Spleen (tissue), 11 donors: ENCODE data around the gene MPDU1. TPM values are rescaled to one million over a fixed set of nuclear protein-coding genes. Genes with fewer than 3 reads are reported as not detected.

Experiments
- DNase-seq: peaks from one replicate; pipeline ENCODE4 v3.0.0-alpha.2; 2020
- H3K27ac ChIP-seq, 8 donors: fragments of 200-600 bp; sonication (generic) in 7 of 8; 1 replicate in 4 of 8; 2 replicates in 4 of 8; pipeline versions ENCODE4 v1.5.0 to v1.8.0; 2016 to 2021; ENCODE audit warnings: inconsistent platforms in 4 of 8, mild to moderate bottlenecking in 4 of 8, moderate library complexity in 1 of 8
- H3K27me3 ChIP-seq, 7 donors: fragments of 200-600 bp; sonication (generic) in 6 of 7; replicated peaks in 1 of 7; 1 replicate in 4 of 7; 2 replicates in 3 of 7; pipeline versions ENCODE4 v1.5.0 to v1.8.0; 2016 to 2021; ENCODE audit warnings: inconsistent platforms in 3 of 7, mild to moderate bottlenecking in 1 of 7
- H3K36me3 ChIP-seq, 6 donors: fragments of 200-600 bp; sonication (generic) in 5 of 6; 1 replicate in 4 of 6; 2 replicates in 2 of 6; pipeline versions ENCODE4 v1.5.0 to v1.8.0; 2016 to 2021; ENCODE audit warnings: inconsistent platforms in 2 of 6
- H3K4me1 ChIP-seq, 6 donors: fragments of 200-600 bp; sonication (generic) in 5 of 6; 1 replicate in 3 of 6; 2 replicates in 3 of 6; pipeline versions ENCODE4 v1.5.0 to v1.8.0; 2016 to 2021; ENCODE audit warnings: inconsistent platforms in 3 of 6
- H3K4me3 ChIP-seq, 8 donors: fragments of 200-600 bp; sonication (generic) in 7 of 8; 1 replicate in 4 of 8; 2 replicates in 4 of 8; pipeline versions ENCODE4 v1.5.0 to v1.8.0; 2016 to 2021; ENCODE audit warnings: inconsistent platforms in 4 of 8, mild to moderate bottlenecking in 4 of 8, moderate library complexity in 2 of 8
- H3K9me3 ChIP-seq, 8 donors: fragments of 200-600 bp; sonication (generic) in 7 of 8; 1 replicate in 4 of 8; 2 replicates in 4 of 8; pipeline versions ENCODE4 v1.5.0 to v1.8.0; 2016 to 2021; ENCODE audit warnings: inconsistent platforms in 4 of 8
- POLR2A ChIP-seq, 3 donors: fragments of 450-650 bp; IDR thresholded peaks; one replicate each; pipeline ENCODE4 v1.5.1; 2017; ENCODE audit warnings: antibody characterized with exemption in 3 of 3, mild to moderate bottlenecking in 1 of 3
- POLR2AphosphoS5 ChIP-seq, 3 donors: sonication (generic); formaldehyde crosslinking; IDR thresholded peaks; one replicate each; pipeline ENCODE4 v1.5.1; 2017; ENCODE audit warnings: antibody characterized with exemption in 3 of 3
- WGBS, 5 donors: extraction: QIAGEN DNeasy Blood & Tissue Kit in 3 of 5; methylation state at CpG; one replicate each; pipeline versions ENCODE4 v1.1.5 to v1.1.7; 2013 to 2018; 5-methylcytosine and 5-hydroxymethylcytosine counted together
- intact Hi-C: fragments of 100-400 bp; cut with DNase I; formaldehyde crosslinking; loops from one replicate; pipeline ENCODE4 v1.15.0; 2023; ENCODE audit warnings: low total_unique reads
- polyA plus RNA-seq, 3 donors: library from polyadenylated mRNA; stranded (reverse); fragments of 200-250 nt; gene quantifications; one replicate each; pipeline ENCODE4 v1.2.1, GENCODE V29; 2013
- total RNA-seq, 7 donors: library from RNA; depleted of rRNA in 3 of 7; stranded (reverse); fragments of >200 nt in 3 of 7; fragmentation: NEBNext Ultra II Directional in 4 of 7; extraction: Animal tissue kit (Norgen Biotek cat#: 25700) in 4 of 7; gene quantifications; one replicate each; pipeline versions ENCODE4 v1.1.0 to v1.2.1, GENCODE V29; 2016 to 2021
- TF ChIP-seq, protein P1 (sequence below), 11 experiments: fragments of 200-600 bp in 7 of 11; fragments of 450-650 bp in 4 of 11; sonication (generic) in 4 of 11; IDR thresholded peaks in 8 of 11; conservative IDR thresholded peaks in 3 of 11; 1 replicate in 7 of 11; 2 replicates in 4 of 11; pipeline versions ENCODE4 v1.4.0 to v1.8.0; 2016 to 2021; ENCODE audit warnings: antibody characterized with exemption in 11 of 11, inconsistent platforms in 4 of 11, mild to moderate bottlenecking in 1 of 11
- donor health status: healthy with polysubstance abuse.
- donor health status: DM: no; HTN: no; CAD: no; lungs with moderate emphysema.
- donor health status: DM: no; HTN: no; CAD: no.
- donor health status: Bipolar disorder and iron deficiency.
- donor health status: healthy.
- donor health status: DM: no; HTN: no; CAD: no.
- donor health status: DM: yes; HTN: yes; CAD: no.

The MPDU1 gene
- total and polyA plus RNA-seq, 10 donors, result 35.5 to 163 (median 55.4) TPM

- peak overlapping the region in 1 of 8 donors; percentile 94 for H3K4me3 ChIP-seq
- H3K4me1 ChIP-seq, result peaks cover 41 to 87% (median 84%) of the 10 kb centered on the region in 6 donors
- intact Hi-C loops, result loop anchor here (10.0 kb wide), 1 partner anchor 231 kb away; no protein-coding TSS in a partner anchor
Measured at GRCh38 chr17:7575959-7576358, 7.7 kb upstream of the MPDU1 start.

DNA sequence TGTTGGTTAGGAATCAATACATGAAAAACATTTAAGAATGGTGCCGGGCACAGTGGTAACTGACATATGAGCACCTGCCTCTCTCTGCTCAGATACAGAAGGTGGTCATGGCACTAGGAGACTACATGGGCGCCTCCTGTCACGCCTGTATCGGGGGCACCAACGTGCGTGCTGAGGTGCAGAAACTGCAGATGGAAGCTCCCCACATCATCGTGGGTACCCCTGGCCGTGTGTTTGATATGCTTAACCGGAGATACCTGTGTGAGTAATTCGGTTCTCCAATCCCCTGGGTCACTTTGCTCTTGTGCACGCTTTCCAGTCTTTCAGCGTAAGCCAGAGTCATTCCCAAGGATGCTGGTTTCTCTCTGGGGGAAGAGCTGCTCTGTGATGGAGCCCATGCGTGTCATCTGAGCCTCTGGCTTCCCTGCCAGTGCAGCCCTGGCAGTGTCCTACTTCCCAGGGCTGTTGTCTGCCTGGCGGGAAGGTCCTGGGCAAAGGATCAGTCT is 7.2 kb upstream of the MPDU1 start:
- Histone ChIP-seq H3K36me3 (peaks cover 15 to 69% (median 55%) of the 10 kb centered on the region in 6 donors), H3K9me3 (no peaks in the 10 kb centered on the region), H3K27ac (peak overlapping the region in 1 of 8 donors; percentile 99), H3K4me1 (peaks cover 44 to 87% (median 85%) of the 10 kb centered on the region in 6 donors), H3K4me3 (no peak overlapping the region), H3K27me3 (no peaks in the 10 kb centered on the region)
- TF ChIP-seq, protein P1, sequence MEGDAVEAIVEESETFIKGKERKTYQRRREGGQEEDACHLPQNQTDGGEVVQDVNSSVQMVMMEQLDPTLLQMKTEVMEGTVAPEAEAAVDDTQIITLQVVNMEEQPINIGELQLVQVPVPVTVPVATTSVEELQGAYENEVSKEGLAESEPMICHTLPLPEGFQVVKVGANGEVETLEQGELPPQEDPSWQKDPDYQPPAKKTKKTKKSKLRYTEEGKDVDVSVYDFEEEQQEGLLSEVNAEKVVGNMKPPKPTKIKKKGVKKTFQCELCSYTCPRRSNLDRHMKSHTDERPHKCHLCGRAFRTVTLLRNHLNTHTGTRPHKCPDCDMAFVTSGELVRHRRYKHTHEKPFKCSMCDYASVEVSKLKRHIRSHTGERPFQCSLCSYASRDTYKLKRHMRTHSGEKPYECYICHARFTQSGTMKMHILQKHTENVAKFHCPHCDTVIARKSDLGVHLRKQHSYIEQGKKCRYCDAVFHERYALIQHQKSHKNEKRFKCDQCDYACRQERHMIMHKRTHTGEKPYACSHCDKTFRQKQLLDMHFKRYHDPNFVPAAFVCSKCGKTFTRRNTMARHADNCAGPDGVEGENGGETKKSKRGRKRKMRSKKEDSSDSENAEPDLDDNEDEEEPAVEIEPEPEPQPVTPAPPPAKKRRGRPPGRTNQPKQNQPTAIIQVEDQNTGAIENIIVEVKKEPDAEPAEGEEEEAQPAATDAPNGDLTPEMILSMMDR (IDR thresholded peaks at IDR 0.05 in 8 of 11, conservative IDR thresholded peaks at IDR 0.05 in 3 of 11), result no peak
- TF ChIP-seq POLR2A (IDR thresholded peaks at IDR 0.05) (no peak), POLR2AphosphoS5 (IDR thresholded peaks at IDR 0.05) (peak in 2 of 3 donors; percentile 35 to 46)
- WGBS, 5 donors, result 80 to 89% (median 83%) methylated on average over 12 to 14 of the region's 14 CpGs
- intact Hi-C loops, result loop anchor here (10.0 kb wide), 1 partner anchor 232 kb away; no protein-coding TSS in a partner anchor
- DNase-seq, result no peak

More at GRCh38 chr17:7575959-7576358, 7.7 kb upstream of the MPDU1 start:
- Histone ChIP-seq H3K27ac (peak overlapping the region in 4 of 8 donors; percentile 13 to 100 (median 98)), H3K9me3 (no peaks in the 10 kb centered on the region), H3K36me3 (peaks cover 15 to 69% (median 57%) of the 10 kb centered on the region in 6 donors), H3K27me3 (no peaks in the 10 kb centered on the region)
- 69 to 77% (median 73%) methylated on average over 7 of the region's 7 CpGs for WGBS, 5 donors
- TF ChIP-seq, protein P1 (IDR thresholded peaks at IDR 0.05 in 8 of 11, conservative IDR thresholded peaks at IDR 0.05 in 3 of 11), result no peak
- no peak for TF ChIP-seq POLR2A (IDR thresholded peaks at IDR 0.05)
- no peak for TF ChIP-seq POLR2AphosphoS5 (IDR thresholded peaks at IDR 0.05)
- DNase-seq, result no peak

GRCh38 chr17:7577327-7578199 is 6.1 kb upstream of the MPDU1 start:
- H3K4me3 ChIP-seq, result peak overlapping the region in 1 of 8 donors; percentile 82
- WGBS, 5 donors, result 76 to 86% (median 82%) methylated on average over 17 of the region's 17 CpGs

DNA sequence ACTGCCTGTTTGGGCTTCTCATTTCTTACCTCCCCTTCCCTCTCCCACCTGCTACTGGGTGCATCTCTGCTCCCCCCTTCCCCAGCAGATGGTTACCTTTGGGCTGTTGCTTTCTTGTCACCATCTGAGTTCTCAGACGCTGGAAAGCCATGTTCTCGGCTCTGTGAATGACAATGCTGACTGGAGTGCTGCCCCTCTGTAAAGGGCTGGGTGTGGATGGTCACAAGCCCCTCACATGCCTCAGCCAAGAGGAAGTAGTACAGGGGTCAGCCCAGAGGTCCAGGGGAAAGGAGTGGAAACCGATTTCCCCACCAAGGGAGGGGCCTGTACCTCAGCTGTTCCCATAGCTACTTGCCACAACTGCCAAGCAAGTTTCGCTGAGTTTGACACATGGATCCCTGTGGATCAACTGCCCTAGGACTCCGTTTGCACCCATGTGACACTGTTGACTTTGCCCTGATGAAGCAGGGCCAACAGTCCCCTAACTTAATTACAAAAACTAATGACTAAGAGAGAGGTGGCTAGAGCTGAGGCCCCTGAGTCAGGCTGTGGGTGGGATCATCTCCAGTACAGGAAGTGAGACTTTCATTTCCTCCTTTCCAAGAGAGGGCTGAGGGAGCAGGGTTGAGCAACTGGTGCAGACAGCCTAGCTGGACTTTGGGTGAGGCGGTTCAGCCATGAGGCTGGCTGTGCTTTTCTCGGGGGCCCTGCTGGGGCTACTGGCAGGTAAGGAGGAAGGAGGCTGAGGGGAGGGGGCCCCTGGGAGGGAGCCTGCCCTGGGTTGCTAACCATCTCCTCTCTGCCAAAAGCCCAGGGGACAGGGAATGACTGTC is 4.4 kb upstream of the MPDU1 start, which contains the start of gene CD68:
Gene CD68 (plus strand): TSS at position 638 of the 833 bp plus-strand sequence. CDS start 40 bp downstream, at position 678.
- peaks cover 15 to 72% (median 50%) of the 10 kb centered on the region in 6 donors for H3K36me3 ChIP-seq
- intact Hi-C loops, result loop anchor here (10.0 kb wide), 1 partner anchor 234 kb away; no protein-coding TSS in a partner anchor
- H3K4me3 ChIP-seq, result peak within 1 kb of the TSS; percentile 20 to 82 (median 43)
- WGBS, 5 donors, result 5 to 20% (median 9%) methylated on average over 5 to 7 of the region's 7 CpGs
- H3K9me3 ChIP-seq, result no peaks in the 10 kb centered on the region
- H3K4me1 ChIP-seq, result peaks cover 58 to 95% (median 91%) of the 10 kb centered on the region in 6 donors
- peak within 1 kb of the TSS; percentile 81 to 99 (median 94) for H3K27ac ChIP-seq
- peak in 2 of 3 donors; percentile 62 to 64 for TF ChIP-seq POLR2A (IDR thresholded peaks at IDR 0.05)
- TF ChIP-seq, protein P1 (IDR thresholded peaks at IDR 0.05 in 8 of 11, conservative IDR thresholded peaks at IDR 0.05 in 3 of 11), result no peak
- TF ChIP-seq POLR2AphosphoS5 (IDR thresholded peaks at IDR 0.05), result peak; percentile 78 to 92 (median 85)
- DNase-seq, result no peak
- no peaks in the 10 kb centered on the region for H3K27me3 ChIP-seq

More at GRCh38 chr17:7577327-7578199, 6.1 kb upstream of the MPDU1 start:
- TF ChIP-seq POLR2AphosphoS5 (IDR thresholded peaks at IDR 0.05) (peak in 2 of 3 donors; percentile 35 to 47), POLR2A (IDR thresholded peaks at IDR 0.05) (no peak)
- H3K4me1 ChIP-seq, result peaks cover 52 to 90% (median 88%) of the 10 kb centered on the region in 6 donors
- peak overlapping the region in 5 of 8 donors; percentile 26 to 99 (median 96) for H3K27ac ChIP-seq
- no peaks in the 10 kb centered on the region for H3K27me3 ChIP-seq
- intact Hi-C loops, result loop anchor here (10.0 kb wide), 1 partner anchor 233 kb away; no protein-coding TSS in a partner anchor
- peaks cover 15 to 74% (median 55%) of the 10 kb centered on the region in 6 donors for H3K36me3 ChIP-seq
- no peaks in the 10 kb centered on the region for H3K9me3 ChIP-seq
- no peak for DNase-seq
